ENCODE results near the gene PIK3CD. TPM values are rescaled to one million over a fixed set of nuclear protein-coding genes. Genes with fewer than 3 reads are reported as not detected.
"Not testable (repeated sequence)": the region's sequence is repeated elsewhere in the genome, so short reads cannot be mapped to it uniquely, and the experiment has no call there.

PIK3CD gene
- total RNA-seq, 2 donors from 2014 or later: 177 to 204 TPM

DNA sequence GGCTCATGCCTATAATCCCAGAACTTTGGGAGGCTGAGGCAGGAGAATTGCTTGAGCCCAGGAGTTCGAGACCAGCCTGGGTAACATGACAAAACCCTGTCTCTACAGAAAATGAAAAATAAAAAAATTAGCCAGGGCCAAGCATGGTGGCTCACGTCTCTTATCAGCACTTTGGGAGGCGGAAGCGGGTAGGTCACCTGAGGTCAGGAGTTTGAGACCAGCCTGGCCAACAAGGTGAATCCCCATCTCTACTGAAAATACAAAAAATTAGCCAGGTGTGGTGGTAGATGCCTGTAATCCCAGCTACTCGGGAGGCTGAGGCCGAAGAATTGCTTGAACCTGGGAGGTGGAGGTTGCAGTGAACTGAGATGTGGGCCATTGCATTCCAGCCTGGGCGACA, 61.2 kb downstream of the PIK3CD start:
- DNase-seq; H3K4me3 Mint-ChIP-seq; ATAC-seq; H3K9me3 ChIP-seq (ENCODE audit: control insufficient read depth, low read length, poor library complexity, severe bottlenecking); H3K27me3 Mint-ChIP-seq; H3K36me3 Mint-ChIP-seq (ENCODE audit: low read depth): not testable (repeated sequence)
- peak overlapping the region; percentile 27 for H3K27ac Mint-ChIP-seq
- H3K4me1 Mint-ChIP-seq: peaks cover 23% of the 10 kb centered on the region

- DNase-seq (peak in 1 of 3 donors; percentile 36), ATAC-seq (peak; percentile 36)
- Mint-ChIP-seq H3K27me3 (no peaks in the 10 kb centered on the region), H3K4me3 (peak overlapping the region; percentile 19), H3K36me3 (ENCODE audit: low read depth) (peaks cover 12% of the 10 kb centered on the region), H3K27ac (peak overlapping the region; percentile 90), H3K4me1 (peaks cover 27% of the 10 kb centered on the region)
- H3K9me3 ChIP-seq (ENCODE audit: control insufficient read depth, low read length, poor library complexity, severe bottlenecking): no peaks in the 10 kb centered on the region
These were observed 62.8 kb downstream of the PIK3CD start for GRCh38 chr1:9714257-9714718.

DNA sequence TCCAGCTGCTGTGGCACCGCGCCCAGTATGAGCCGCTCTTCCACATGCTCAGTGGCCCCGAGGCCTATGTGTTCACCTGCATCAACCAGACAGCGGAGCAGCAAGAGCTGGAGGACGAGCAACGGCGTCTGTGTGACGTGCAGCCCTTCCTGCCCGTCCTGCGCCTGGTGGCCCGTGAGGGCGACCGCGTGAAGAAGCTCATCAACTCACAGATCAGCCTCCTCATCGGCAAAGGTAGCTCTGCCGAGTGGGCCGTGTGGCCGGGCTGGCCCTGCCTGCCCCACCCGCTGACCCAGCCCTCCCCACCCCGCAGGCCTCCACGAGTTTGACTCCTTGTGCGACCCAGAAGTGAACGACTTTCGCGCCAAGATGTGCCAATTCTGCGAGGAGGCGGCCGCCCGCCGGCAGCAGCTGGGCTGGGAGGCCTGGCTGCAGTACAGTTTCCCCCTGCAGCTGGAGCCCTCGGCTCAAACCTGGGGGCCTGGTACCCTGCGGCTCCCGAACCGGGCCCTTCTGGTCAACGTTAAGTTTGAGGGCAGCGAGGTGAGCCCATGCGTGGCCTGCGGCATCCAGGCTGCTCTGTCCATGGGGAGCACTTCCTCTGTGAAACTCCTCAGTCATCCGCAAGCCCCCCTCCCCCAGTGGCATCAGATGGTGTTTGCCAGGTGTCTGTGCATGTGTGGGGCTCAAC, 64.2 kb downstream of the PIK3CD start:
- no peaks in the 10 kb centered on the region for H3K27me3 Mint-ChIP-seq
- no peaks in the 10 kb centered on the region for H3K9me3 ChIP-seq (ENCODE audit: control insufficient read depth, low read length, poor library complexity, severe bottlenecking)
- H3K4me1 Mint-ChIP-seq: peaks cover 28% of the 10 kb centered on the region
- peak in 2 of 3 donors; percentile 42 to 48 for DNase-seq
- ATAC-seq: peak; percentile 23
- H3K27ac Mint-ChIP-seq: peak overlapping the region; percentile 97
- peaks cover 9% of the 10 kb centered on the region for H3K36me3 Mint-ChIP-seq (ENCODE audit: low read depth)
- peak overlapping the region; percentile 93 for H3K4me3 Mint-ChIP-seq

GRCh38 chr1:9716404-9717192, 65.1 kb downstream of the PIK3CD start:
- H3K4me3 Mint-ChIP-seq: peak overlapping the region; percentile 93
- no peak for ATAC-seq
- no peak for DNase-seq
- H3K27me3 Mint-ChIP-seq: no peaks in the 10 kb centered on the region
- H3K36me3 Mint-ChIP-seq (ENCODE audit: low read depth): peaks cover 9% of the 10 kb centered on the region
- no peaks in the 10 kb centered on the region for H3K9me3 ChIP-seq (ENCODE audit: control insufficient read depth, low read length, poor library complexity, severe bottlenecking)
- H3K4me1 Mint-ChIP-seq: peaks cover 30% of the 10 kb centered on the region
- peak overlapping the region; percentile 97 for H3K27ac Mint-ChIP-seq

- H3K4me1 Mint-ChIP-seq: peaks cover 30% of the 10 kb centered on the region
- peaks cover 9% of the 10 kb centered on the region for H3K36me3 Mint-ChIP-seq (ENCODE audit: low read depth)
- no peaks in the 10 kb centered on the region for H3K9me3 ChIP-seq (ENCODE audit: control insufficient read depth, low read length, poor library complexity, severe bottlenecking)
- H3K27me3 Mint-ChIP-seq: no peaks in the 10 kb centered on the region
- ATAC-seq (peak; percentile 85), DNase-seq (peak; percentile 66 to 78 (median 69))
- H3K27ac Mint-ChIP-seq: peak overlapping the region; percentile 97
- H3K4me3 Mint-ChIP-seq: peak overlapping the region; percentile 93
These were observed 65.9 kb downstream of the PIK3CD start for GRCh38 chr1:9717193-9718005.

DNA sequence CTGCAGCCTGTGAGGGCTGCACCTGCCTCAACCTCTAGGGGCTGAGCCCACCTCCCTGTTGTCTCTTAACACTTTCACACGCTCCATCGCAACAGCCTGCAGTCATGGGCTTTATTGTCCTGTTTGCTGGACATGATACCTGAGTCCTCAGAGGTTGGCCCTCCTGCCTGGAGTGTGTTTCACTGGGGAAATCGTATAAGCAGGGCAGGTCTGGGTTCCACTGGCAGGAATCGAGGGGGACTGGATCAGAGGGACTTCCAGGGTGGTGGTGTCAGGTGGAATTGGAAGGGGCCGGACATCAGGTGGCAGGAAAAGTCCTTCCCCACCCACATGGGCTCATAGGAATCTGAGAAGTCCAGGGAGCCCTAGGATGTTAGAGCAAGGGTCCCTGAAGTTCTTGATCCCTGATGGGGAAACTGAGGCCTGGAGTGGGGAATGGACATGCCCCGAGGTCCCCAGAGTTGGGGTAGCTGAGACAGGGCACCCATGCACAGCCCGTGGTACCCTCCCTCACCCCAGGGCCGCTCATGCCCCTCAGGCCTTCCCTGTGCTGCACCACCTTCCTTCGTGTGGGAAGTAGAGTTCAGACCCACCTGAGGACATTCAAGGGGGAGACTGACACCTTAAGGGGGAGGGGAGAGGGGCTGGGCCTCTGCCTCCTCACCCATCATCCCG, 66.6 kb downstream of the PIK3CD start:
- Mint-ChIP-seq H3K4me3 (peak overlapping the region; percentile 93), H3K4me1 (peaks cover 30% of the 10 kb centered on the region), H3K27ac (peak overlapping the region; percentile 97), H3K27me3 (no peaks in the 10 kb centered on the region), H3K36me3 (ENCODE audit: low read depth) (peaks cover 9% of the 10 kb centered on the region)
- no peaks in the 10 kb centered on the region for H3K9me3 ChIP-seq (ENCODE audit: control insufficient read depth, low read length, poor library complexity, severe bottlenecking)
- DNase-seq (no peak), ATAC-seq (no peak)

GRCh38 chr1:9719978-9720722, 68.6 kb downstream of the PIK3CD start:
- Mint-ChIP-seq H3K4me1 (peaks cover 36% of the 10 kb centered on the region), H3K36me3 (ENCODE audit: low read depth) (peaks cover 9% of the 10 kb centered on the region), H3K27me3 (no peaks in the 10 kb centered on the region), H3K27ac (peak overlapping the region; percentile 97), H3K4me3 (peak overlapping the region; percentile 77)
- DNase-seq: no peak
- H3K9me3 ChIP-seq (ENCODE audit: control insufficient read depth, low read length, poor library complexity, severe bottlenecking): no peaks in the 10 kb centered on the region
- ATAC-seq: no peak

- ATAC-seq (no peak), DNase-seq (no peak)
- H3K27ac Mint-ChIP-seq: peak overlapping the region; percentile 97
- H3K36me3 Mint-ChIP-seq (ENCODE audit: low read depth): peaks cover 9% of the 10 kb centered on the region
- peaks cover 34% of the 10 kb centered on the region for H3K4me1 Mint-ChIP-seq
- no peaks in the 10 kb centered on the region for H3K27me3 Mint-ChIP-seq
- no peaks in the 10 kb centered on the region for H3K9me3 ChIP-seq (ENCODE audit: control insufficient read depth, low read length, poor library complexity, severe bottlenecking)
- H3K4me3 Mint-ChIP-seq: peak overlapping the region; percentile 77
These were observed 69.5 kb downstream of the PIK3CD start for GRCh38 chr1:9720785-9721605.

DNA sequence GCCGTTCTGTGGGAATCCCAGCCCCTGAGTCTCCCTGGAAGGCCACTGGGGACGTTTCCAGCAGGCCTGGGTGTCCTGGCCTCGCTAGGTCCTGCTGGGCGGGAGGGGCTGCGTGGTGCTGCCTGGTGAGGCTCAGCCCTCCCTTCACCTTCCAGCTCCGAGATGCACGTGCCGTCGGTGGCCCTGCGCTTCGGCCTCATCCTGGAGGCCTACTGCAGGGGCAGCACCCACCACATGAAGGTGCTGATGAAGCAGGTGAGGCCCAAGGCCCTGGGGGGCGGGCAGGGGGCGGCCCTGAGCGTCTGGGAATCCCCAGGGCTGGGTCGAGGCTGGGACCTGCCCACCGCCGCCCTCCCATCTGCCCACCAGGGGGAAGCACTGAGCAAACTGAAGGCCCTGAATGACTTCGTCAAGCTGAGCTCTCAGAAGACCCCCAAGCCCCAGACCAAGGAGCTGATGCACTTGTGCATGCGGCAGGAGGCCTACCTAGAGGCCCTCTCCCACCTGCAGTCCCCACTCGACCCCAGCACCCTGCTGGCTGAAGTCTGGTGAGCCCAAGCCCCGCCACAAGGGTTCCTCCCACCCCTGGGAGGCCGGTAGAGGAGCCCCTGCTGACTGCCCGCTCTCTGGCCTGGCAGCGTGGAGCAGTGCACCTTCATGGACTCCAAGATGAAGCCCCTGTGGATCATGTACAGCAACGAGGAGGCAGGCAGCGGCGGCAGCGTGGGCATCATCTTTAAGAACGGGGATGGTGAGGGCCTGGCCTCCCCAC, 70.3 kb downstream of the PIK3CD start:
- Mint-ChIP-seq H3K4me3 (peak overlapping the region; percentile 59), H3K27ac (peak overlapping the region; percentile 57), H3K4me1 (peaks cover 36% of the 10 kb centered on the region), H3K27me3 (no peaks in the 10 kb centered on the region), H3K36me3 (ENCODE audit: low read depth) (peaks cover 9% of the 10 kb centered on the region)
- no peaks in the 10 kb centered on the region for H3K9me3 ChIP-seq (ENCODE audit: control insufficient read depth, low read length, poor library complexity, severe bottlenecking)
- DNase-seq: peak; percentile 74 to 82 (median 74)
- ATAC-seq: peak; percentile 59

- H3K4me3 Mint-ChIP-seq: no peak overlapping the region
- peaks cover 6% of the 10 kb centered on the region for H3K36me3 Mint-ChIP-seq (ENCODE audit: low read depth)
- DNase-seq (no peak), ATAC-seq (no peak)
- H3K27me3 Mint-ChIP-seq: no peaks in the 10 kb centered on the region
- H3K27ac Mint-ChIP-seq: no peak overlapping the region
- no peaks in the 10 kb centered on the region for H3K9me3 ChIP-seq (ENCODE audit: control insufficient read depth, low read length, poor library complexity, severe bottlenecking)
- H3K4me1 Mint-ChIP-seq: peaks cover 35% of the 10 kb centered on the region
These were observed 70.8 kb downstream of the PIK3CD start for GRCh38 chr1:9722378-9722749.
